Thyroid gland (tissue), 4 donors: Measurements from ENCODE around the gene TTYH1.

ENCODE experiments used
- CTCF ChIP-seq, 6 experiments: fragments of 200-600 bp in 3 of 6; fragments of 450-650 bp in 3 of 6; sonication (generic) in 3 of 6; IDR thresholded peaks; one replicate each; pipeline ENCODE4 v1.5.1; 2016 to 2019; ENCODE audit warnings: antibody characterized with exemption in 6 of 6, mild to moderate bottlenecking in 2 of 6, inconsistent platforms in 1 of 6, moderate library complexity in 1 of 6
- POLR2A ChIP-seq, 2 donors: fragments of 450-650 bp; IDR thresholded peaks; one replicate each; pipeline ENCODE4 v1.6.1; 2017; ENCODE audit warnings: antibody characterized with exemption in 2 of 2, mild to moderate bottlenecking in 2 of 2, moderate library complexity in 1 of 2

DNA sequence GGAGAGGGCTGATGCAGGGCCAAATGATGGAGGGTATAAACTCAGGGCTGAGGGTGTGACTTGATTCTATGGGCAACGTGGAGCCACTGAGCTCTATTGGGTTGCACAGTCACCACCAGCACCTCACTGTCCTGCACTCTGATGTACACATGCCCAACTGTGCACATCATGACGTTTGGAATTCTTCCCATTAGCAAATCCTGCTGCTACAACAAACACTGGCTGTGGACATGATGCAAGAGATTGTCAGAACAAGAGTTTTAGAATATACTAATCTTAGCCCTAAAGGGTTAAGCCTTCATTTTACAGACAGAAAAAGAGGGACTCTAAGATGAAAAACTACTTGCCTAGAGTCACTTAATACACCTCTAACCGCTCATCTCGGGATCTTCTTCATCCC, 2.4 kb upstream of the TTYH1 start:
- TF ChIP-seq POLR2A (IDR thresholded peaks at IDR 0.05) (no peak), CTCF (IDR thresholded peaks at IDR 0.05) (no peak)
